Measurements from ENCODE around the gene ZNF385C.

The ZNF385C gene

DNA sequence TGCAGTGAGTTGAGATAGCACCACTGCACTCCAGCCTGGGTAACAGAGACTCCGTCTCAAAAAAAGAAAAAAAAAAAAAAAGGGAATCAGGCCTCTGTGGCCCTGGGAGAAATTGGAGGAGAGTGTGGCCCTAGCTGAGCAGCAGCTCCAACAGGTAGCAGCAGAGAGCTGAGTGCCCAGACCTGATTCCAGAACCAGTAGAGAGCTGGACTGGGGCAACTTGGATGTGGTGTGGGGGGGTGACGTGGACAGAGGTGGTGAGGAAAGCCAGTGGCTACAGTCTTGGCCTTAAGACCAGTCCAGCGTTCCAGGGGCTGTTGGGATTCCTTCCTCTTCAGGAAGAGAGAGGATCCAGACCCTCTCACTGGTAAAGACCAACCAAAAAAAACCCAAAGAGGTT, 26.0 kb upstream of the ZNF385C start:
- no peak for DNase-seq

DNA sequence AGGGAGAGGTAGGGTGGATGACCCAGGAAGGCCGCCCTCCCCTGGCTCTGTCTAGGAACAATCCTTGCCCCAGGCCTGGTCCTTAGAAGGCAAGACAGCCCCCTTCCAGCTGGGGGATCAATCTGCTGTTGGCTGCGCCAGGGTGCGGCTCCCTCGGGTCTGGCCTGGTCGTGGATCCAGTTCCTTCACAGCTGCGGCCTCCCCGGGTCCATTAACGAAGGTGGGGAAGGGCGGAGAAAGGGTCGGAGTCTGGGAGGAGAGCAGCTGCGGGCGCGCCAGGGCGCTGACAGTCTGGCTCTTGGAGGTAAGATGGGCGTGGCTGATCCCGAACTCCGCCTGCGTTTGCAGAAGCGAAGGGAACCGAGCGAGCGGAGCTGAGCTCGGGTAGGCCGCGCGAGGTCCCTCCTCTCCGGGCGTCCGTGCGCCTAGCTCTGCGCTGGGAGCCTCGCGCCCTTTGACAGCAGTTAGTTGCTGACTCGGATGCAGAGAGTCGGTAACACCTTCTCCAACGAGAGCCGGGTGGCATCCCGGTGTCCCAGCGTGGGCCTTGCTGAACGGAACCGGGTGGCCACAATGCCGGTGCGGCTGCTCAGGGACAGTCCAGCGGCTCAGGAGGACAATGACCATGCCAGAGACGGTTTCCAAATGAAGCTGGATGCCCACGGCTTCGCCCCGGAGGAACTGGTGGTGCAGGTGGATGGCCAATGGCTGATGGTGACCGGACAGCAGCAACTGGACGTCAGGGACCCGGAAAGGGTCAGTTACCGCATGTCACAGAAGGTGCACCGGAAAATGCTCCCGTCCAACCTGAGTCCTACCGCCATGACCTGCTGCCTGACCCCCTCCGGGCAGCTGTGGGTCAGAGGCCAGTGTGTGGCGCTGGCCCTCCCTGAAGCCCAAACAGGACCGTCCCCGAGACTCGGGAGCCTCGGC, 24.4 kb upstream of the ZNF385C start, which contains the start of gene HSPB9:
Gene HSPB9, plus strand, starts transcription at position 434 of the 933 bp plus-strand sequence. Its CDS starts 47 bp downstream, at position 481.
- DNase-seq: no peak

DNA sequence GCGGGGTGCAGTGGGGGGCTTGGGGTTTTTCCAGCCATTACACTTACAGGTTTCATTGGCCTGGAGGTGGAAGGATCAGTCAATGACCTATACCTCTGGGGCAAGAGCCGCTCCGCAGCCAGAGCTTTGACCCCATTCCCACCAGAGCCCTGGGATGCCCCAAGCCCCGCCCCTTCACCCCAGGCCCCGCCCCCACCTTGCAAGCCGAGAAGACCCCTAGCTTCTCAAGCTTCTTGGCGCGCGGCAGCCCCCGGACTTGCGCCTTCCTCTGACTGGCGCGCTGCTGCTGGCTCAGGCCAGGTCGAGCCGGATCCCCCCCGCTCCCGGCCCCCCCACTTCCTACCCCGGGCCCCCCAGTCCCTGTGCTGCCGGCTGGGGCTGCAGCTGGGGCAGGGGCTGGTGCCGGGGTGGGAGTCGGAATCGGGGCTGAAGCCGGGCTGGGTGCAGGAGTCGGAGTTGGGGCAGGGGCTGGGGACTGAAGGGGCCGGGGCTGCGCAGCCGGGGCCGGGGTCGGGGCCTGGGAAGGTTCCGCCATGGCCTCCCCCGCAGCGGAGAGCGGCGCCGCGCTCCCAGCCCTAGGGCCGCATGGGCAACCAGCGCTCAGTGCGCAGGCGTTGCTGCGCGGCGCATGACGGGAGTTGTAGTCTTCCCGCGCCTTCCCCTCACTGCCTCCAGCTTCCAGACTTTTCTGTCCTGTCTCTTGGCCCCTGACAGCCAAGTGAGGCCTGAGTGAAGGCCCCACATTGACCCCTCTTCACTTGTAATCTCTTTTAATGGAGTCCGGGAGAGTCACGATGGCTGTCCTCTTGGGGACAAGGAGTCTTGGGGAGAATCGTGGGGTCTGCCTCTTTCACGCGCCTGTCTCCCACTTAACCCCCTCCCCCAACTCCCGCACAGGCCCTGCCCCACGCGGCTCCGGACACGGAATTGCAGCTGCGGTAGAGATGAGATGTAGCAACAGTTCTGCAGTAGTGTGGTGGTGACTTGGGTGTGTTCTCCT, 22.8 kb upstream of the ZNF385C start, which contains the start of gene KAT2A:
Gene KAT2A, minus strand, starts transcription at position 598 of the 1,000 bp plus-strand sequence. Its CDS starts 63 bp downstream, at position 535.
- peak; percentile 77 for DNase-seq

GRCh38 chr17:42120161-42120769, 22.0 kb upstream of the ZNF385C start:
- DNase-seq: no peak

DNA sequence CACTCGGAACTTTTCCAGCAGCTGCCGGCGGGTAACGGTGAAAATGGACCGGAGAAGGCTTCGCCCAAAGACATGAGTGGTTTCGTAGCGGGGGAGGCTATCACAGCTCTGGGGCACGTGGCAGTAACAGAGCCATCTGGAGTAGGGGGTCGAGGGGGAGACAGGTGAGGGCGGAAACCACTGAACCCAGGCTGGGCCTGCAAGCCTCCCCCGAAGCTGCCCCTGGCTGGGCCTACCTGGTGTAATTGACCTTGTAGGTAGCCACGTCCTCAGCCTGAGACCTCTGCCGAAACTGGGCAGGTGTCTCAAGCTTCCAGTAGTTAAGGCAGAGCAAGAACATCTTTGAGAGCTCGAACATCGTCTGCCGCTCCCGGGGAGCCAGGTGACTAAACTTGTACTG, 21.0 kb upstream of the ZNF385C start:
- no peak for DNase-seq

DNA sequence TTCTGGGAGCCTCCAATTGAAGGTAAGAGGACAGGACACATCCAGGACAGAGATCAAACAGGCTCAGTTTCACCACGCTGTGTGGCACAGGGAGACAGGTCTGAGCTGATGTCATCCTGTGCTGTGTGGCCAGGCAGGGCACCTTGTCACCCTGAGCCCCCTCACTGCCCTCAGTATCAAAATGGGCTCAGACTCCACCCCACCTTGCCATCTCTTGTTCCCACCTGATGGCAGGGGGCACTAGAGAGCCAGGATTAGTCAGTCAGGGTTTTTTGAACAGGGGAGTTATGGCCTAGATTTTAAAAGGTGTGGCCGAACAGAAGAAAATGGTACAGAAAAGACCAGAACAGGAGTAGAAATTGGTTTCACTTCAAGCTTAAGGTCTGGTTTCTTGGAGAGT, 20.3 kb upstream of the ZNF385C start:
- DNase-seq: peak; percentile 38

DNA sequence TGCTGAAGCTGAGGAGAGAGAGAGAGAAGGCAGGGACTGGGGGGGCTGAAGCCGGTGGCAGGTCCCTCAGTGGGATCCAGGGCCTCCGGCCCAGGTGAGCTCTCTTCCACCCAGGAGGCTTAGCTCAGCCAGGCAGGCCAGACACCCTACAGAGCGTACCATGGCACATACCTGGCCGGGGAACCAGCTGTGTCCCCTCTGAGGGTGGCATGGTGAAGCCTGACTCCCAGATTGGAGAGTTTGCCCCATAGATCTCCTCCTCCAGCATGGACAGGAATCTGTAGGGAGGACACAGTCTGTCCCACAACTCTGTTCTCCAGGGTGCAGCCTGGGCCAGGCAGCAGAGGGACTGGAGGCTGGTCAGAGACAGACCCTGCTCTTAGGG, 19.8 kb upstream of the ZNF385C start:
- DNase-seq: no peak

DNA sequence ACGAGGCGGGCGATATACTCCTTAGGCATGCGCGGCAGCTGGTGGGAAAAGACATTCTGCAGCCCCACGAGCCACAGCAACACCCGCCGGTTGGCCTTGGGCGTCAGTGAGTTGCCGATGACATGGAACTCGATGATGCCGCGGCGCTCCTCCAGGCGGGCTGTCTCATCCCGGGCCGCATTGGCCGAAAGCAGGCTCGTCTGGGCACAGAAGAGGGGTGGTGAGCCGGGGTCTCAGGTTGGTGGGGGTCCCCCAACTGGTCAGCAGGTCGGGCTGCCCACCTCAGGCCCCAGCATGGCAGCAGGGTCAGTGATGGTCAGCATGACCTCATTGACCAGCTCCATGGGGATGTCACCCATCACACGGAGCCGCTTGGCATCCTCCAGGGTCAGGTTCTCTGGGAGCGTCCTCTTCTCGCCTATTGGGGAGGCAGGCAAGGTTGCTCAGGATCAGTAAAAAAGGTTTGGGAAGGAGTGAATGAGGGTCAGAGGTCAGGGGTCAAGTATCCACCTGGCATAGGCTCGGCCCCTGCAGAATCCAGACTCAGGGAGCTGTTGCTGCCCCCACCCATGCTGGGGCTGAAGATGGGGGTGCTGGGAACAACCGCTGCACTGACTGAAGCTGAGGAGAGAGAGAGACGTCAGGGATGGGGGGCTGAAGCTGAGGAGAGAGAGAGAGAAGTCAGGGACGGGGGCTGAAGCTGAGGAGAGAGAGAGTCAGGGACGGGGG, 19.3 kb upstream of the ZNF385C start:
- no peak for DNase-seq

GRCh38 chr17:42116705-42117396, 18.6 kb upstream of the ZNF385C start:
- peak; percentile 73 for DNase-seq

- no peak for DNase-seq
Observed at GRCh38 chr17:42114118-42114517, 15.8 kb upstream of the ZNF385C start.

DNA sequence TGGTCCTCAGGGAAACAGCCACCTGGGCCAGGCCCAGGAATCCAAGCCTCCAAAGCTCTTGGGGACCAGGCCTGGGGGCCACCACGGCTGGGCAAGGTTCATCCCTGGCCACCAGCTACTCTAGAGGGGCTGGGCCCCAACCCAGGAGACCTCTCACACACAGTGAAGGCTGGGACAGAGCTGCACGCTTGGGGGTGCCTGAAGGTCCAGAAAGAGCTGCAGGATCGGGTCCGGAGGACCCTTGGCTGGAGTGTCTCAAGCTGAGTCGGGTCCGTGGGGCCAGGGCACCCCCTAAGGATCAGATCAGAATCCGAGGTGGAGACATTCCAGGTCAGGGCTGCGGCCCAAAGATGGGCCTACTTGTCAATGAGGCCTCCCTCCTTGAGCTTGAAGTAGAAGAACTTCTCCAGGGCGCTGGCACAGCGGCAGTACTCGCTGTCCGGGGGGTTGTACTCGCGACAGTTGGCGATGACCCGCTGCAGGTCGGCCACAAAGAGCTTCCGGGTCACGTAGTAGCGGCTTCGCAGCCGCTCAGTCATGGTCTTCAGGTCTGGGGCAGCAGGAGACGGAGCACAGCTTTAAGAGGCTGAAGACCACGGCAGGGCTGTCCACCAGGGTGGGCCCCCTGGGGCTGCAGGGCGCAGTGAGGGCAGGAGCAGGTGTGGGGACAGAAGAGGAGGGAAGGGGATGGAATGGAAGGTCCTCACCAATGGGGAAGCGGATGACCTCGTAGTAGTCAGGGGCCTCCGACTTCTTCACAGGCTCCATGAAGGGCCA, 15.2 kb upstream of the ZNF385C start:
- DNase-seq: no peak

DNA sequence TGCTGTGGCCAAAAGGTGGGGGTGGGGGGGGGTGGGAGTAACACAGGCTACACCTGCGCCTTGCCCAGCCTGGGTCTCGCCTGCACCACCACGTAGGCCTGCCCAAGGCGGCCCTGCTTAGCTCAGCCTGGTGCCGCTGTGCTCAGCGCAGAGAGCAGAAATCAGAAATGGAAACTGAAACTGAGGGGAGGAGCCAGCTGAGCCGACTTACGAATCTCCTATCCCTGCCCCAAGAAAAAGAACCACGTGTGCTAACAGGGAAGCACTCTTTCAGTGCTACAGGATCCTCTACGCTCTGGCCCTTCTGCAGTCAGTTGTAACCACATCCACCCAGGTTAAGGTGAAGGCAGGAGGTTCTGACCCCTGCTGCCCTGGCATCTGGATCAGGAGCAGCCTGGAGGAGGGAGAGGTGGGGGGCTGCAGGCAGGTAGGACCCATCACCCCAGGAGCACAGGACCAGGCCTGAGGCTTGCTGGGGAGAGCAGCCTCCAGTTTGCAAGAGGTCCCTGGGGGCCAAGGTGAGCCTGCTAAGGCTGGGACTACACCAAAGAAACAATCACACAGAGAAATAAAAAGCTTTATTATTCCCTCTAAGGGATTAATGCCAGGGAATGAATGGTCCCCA, 14.4 kb upstream of the ZNF385C start, which contains the start of gene DHX58:
Gene DHX58, minus strand, starts transcription at position 163 of the 625 bp plus-strand sequence. CDS start 822 bp downstream, outside the sequence.
- peak; percentile 66 for DNase-seq

GRCh38 chr17:42111871-42112551, 13.7 kb upstream of the ZNF385C start:
- peak; percentile 24 for DNase-seq

GRCh38 chr17:42111265-42111636, 13.0 kb upstream of the ZNF385C start:
- no peak for DNase-seq

GRCh38 chr17:42110301-42111264, 12.3 kb upstream of the ZNF385C start:
- DNase-seq: no peak

- no peak for DNase-seq
Observed at GRCh38 chr17:42109086-42109485, 10.8 kb upstream of the ZNF385C start.

DNA sequence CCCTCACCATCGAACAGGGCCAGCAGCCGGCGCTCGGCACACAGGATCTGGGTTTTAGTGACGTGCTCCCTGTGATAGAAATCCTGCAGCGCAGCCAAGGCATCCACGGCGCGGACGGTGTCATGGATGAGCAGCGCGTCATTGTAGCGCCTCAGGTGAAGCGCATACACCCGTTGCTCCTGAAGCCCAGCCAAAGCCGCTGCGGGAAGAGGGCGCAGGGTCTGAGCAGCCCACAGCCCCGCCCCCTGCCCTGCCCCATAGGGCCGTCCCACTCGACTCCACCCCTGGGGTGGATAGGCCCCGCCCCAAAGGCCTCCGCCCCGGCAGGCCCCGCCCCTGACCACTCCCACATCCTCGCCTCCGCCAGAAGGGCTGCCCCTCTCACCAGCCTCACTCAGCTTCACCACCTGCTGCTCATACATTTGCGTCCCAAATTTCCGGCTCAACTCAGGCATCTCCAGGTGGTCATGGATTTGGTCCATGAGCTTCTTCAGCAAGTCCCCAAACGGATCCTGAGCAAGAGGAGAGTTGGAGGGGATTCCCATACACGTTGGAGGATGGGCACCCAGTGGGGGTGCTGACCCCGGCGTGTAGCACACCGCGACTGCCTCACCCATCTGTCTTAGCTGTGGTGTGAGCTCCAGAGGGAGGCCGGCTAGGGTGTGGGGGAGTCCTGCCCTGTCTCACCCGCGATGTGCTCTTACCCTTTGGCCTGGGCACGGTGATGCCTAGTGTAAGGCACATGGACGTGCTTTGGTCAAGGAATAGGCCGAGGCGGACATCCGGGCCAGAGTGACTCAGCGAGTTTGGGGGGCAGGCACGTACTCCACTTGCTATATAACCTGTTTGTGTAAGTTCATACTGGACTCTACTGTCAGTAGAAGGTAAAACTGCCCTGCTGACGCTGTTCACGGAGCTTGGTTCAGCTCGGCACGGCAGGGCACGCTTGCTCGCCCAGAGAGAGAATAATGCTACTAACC, 9.6 kb upstream of the ZNF385C start:
- DNase-seq: peak; percentile 90
